GM18861 (cell line): ENCODE results near the gene SRCIN1.
"Not testable (repeated sequence)": the region's sequence is repeated elsewhere in the genome, so short reads cannot be mapped to it uniquely, and the experiment has no call there.

Experiments used
- ATAC-seq: cut with Tn5 transposase; IDR thresholded peaks from one replicate; pipeline ENCODE4 v1.9.1; 2021; ENCODE audit not compliant: unreplicated experiment

The SRCIN1 gene

GRCh38 chr17:38545531-38546225 is 60.1 kb downstream of the SRCIN1 start:
- no peak for ATAC-seq

GRCh38 chr17:38544839-38545209 is 60.9 kb downstream of the SRCIN1 start:
- no peak for ATAC-seq

- no peak for ATAC-seq
These were observed 61.4 kb downstream of the SRCIN1 start for GRCh38 chr17:38544175-38544838.

GRCh38 chr17:38543403-38544174 is 62.2 kb downstream of the SRCIN1 start:
- ATAC-seq, result no peak

GRCh38 chr17:38542286-38542685 is 63.5 kb downstream of the SRCIN1 start:
- no peak for ATAC-seq

- ATAC-seq, result no peak
These were observed 64.5 kb downstream of the SRCIN1 start for GRCh38 chr17:38541281-38541680.

GRCh38 chr17:38540514-38541045 is 65.2 kb downstream of the SRCIN1 start:
- no peak for ATAC-seq

GRCh38 chr17:38539386-38539785 is 66.4 kb downstream of the SRCIN1 start:
- no peak for ATAC-seq

- ATAC-seq, result no peak
These were observed 66.8 kb downstream of the SRCIN1 start for GRCh38 chr17:38538906-38539305.

GRCh38 chr17:38536661-38537060 is 69.1 kb downstream of the SRCIN1 start:
- no peak for ATAC-seq

- no peak for ATAC-seq
These were observed 69.9 kb downstream of the SRCIN1 start for GRCh38 chr17:38535886-38536285.

- no peak for ATAC-seq
These were observed 71.3 kb downstream of the SRCIN1 start for GRCh38 chr17:38534498-38534885.

- no peak for ATAC-seq
These were observed 71.8 kb downstream of the SRCIN1 start for GRCh38 chr17:38533866-38534497.

GRCh38 chr17:38533241-38533640 is 72.5 kb downstream of the SRCIN1 start:
- ATAC-seq, result no peak

GRCh38 chr17:38532451-38532850 is 73.3 kb downstream of the SRCIN1 start:
- no peak for ATAC-seq

GRCh38 chr17:38531761-38532160 is 74.0 kb downstream of the SRCIN1 start:
- not testable (repeated sequence) for ATAC-seq

- not testable (repeated sequence) for ATAC-seq
These were observed 74.9 kb downstream of the SRCIN1 start for GRCh38 chr17:38530856-38531255.

- not testable (repeated sequence) for ATAC-seq
These were observed 77.6 kb downstream of the SRCIN1 start for GRCh38 chr17:38528141-38528540.

GRCh38 chr17:38526526-38526925 is 79.2 kb downstream of the SRCIN1 start:
- ATAC-seq, result not testable (repeated sequence)

GRCh38 chr17:38512473-38513058 is 93.2 kb downstream of the SRCIN1 start:
- ATAC-seq, result no peak
